Stimulated activated CD4-positive, alpha-beta T cell treated with anti-CD3 and anti-CD28 coated beads, Interleukin-2, amount 100 ng/mL, for 4 hours (primary cell): ENCODE results near the gene ACTG2.

Source experiments
- DNase-seq: peaks from one replicate; pipeline ENCODE4 v3.0.0-alpha.2; 2020; ENCODE audit warnings: low read depth

ACTG2 gene

GRCh38 chr2:73914667-73915066, 21.9 kb downstream of the ACTG2 start:
- no peak for DNase-seq

GRCh38 chr2:73915437-73915993, 22.7 kb downstream of the ACTG2 start:
- DNase-seq, result no peak

GRCh38 chr2:73916666-73917065, 23.9 kb downstream of the ACTG2 start:
- DNase-seq, result no peak

- DNase-seq, result no peak
Observed at GRCh38 chr2:73917296-73917695, 24.5 kb downstream of the ACTG2 start.

GRCh38 chr2:73917696-73918207, 24.9 kb downstream of the ACTG2 start:
- DNase-seq, result no peak

GRCh38 chr2:73918856-73919255, 26.0 kb downstream of the ACTG2 start:
- DNase-seq, result no peak

- DNase-seq, result no peak
Observed at GRCh38 chr2:73919596-73920228, 26.9 kb downstream of the ACTG2 start.

- DNase-seq, result no peak
Observed at GRCh38 chr2:73920577-73921545, 28.1 kb downstream of the ACTG2 start.

- no peak for DNase-seq
Observed at GRCh38 chr2:73921581-73921980, 28.8 kb downstream of the ACTG2 start.

- no peak for DNase-seq
Observed at GRCh38 chr2:73922681-73923080, 29.9 kb downstream of the ACTG2 start.

GRCh38 chr2:73925033-73925704, 32.4 kb downstream of the ACTG2 start:
- no peak for DNase-seq

- DNase-seq, result no peak
Observed at GRCh38 chr2:73925853-73926492, 33.2 kb downstream of the ACTG2 start.

- DNase-seq, result peak; percentile 97
Observed at GRCh38 chr2:73926493-73927327, 33.9 kb downstream of the ACTG2 start, which contains the start of gene DGUOK. Gene DGUOK (plus strand): TSS chr2:73926880. CDS start chr2:73926911, 31 bp downstream.

GRCh38 chr2:73927344-73927743, 34.5 kb downstream of the ACTG2 start:
- no peak for DNase-seq

- DNase-seq, result no peak
Observed at GRCh38 chr2:73928963-73929347, 36.1 kb downstream of the ACTG2 start.

- DNase-seq, result no peak
Observed at GRCh38 chr2:73930386-73930785, 37.6 kb downstream of the ACTG2 start.

- DNase-seq, result peak; percentile 58
Observed at GRCh38 chr2:73931531-73932500, 39.0 kb downstream of the ACTG2 start.

GRCh38 chr2:73933194-73933593, 40.4 kb downstream of the ACTG2 start:
- no peak for DNase-seq

- no peak for DNase-seq
Observed at GRCh38 chr2:73935641-73936040, 42.8 kb downstream of the ACTG2 start.
